ENCODE measurements around the gene SLC25A27.

The SLC25A27 gene

DNA sequence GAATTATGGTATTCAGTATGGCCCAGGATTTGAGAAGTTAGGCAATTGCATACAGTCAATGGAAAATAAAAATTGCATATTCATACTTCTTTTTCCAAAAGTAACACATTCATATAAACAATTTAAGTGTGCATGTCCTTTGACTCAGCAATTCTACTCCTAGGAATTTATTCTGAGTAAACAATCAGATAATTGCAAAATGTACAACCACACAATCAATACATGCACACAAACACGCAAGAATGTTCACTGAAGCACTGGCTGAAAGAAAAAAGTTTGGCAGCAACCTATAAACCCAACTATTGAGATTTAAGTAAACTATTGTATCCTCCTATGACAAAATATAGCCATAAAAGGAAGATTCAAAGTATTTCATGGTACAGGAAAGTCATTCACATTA lies 1.8 kb upstream of the SLC25A27 start:
- no peak for DNase-seq (ENCODE audit: low read depth in 2 of 3, low spot score in 1 of 3)

DNA sequence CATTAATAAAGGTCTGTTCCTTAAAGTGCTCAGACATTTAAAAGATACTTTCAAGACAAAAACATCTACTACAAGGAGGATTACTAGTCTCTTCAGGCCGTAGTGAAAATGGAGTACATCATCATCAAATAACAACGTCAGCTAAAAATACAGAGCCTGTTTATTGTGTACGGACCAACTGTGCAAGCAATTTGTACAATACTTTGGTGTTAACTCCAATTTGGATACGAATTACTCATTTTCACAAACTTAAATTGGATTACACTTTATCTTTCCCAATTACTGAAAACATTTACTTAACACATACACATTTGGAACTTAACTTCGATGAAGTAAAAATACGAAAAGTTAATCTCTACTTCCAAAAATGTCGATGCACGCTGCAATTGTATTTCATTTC lies 959 bp upstream of the SLC25A27 start:
- no peak for DNase-seq (ENCODE audit: low read depth in 2 of 3, low spot score in 1 of 3)

DNA sequence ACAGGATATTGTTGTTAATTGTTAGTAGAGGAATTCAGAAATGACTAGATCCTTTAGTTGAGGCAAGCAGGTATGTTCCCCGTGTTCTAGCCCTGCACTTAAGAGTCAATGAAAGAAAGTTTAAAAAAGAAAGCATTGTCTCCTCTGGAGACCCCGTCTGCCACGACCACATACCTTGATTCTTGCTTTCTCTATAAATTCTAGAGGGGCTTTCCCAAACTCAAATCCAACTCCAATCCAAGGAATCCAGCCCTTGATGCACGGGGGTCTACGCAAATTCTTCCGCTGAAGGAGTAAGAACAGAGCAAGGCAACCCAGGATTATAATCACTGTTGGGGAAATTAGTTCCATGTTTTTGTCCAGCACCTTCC lies 558 bp upstream of the SLC25A27 start:
- DNase-seq (ENCODE audit: low read depth in 2 of 3, low spot score in 1 of 3): no peak

DNA sequence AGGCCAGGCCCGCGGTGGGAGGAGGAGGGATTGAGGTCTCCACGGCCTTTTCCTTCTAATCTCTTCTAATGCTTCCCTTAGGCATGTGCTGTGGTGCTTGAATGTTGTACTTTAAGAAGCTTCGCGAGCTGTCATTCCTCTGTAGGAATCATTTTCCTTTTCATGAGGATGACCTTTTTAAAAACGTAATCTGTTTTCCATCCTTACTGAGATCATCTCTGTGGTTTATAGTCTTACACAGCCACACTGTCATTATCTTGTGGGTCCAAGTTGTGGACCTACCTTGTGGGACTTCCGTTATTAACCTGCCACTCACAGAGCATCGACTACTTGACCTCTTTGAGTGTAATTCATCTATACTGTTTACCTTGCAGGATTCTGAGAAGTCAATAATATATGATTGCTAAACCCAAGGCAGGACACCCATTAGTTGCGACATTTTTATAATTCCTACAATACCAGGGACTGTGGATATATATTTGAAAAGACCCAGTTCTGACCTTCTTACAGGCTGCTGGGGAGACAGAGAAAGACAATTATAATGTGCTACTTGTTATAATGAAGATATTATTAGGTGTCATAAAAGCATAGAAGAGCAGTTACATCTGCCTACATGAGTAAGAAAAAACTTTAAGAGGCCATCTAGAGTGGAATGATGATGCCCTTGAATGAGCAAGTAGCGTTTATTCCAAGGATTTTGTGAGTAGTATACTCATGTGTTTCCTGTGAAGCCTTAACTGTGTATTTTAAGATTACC lies 842 bp downstream of the SLC25A27 start:
- no peak for DNase-seq (ENCODE audit: low read depth in 2 of 3, low spot score in 1 of 3)

- DNase-seq (ENCODE audit: low read depth in 2 of 3, low spot score in 1 of 3): no peak
Observed at GRCh38 chr6:46655803-46656202, 3.0 kb downstream of the SLC25A27 start.

GRCh38 chr6:46657642-46658041 lies 4.9 kb downstream of the SLC25A27 start:
- no peak for DNase-seq (ENCODE audit: low read depth in 2 of 3, low spot score in 1 of 3)

GRCh38 chr6:46661483-46661882 lies 8.7 kb downstream of the SLC25A27 start:
- no peak for DNase-seq (ENCODE audit: low read depth in 2 of 3, low spot score in 1 of 3)

- DNase-seq (ENCODE audit: low read depth in 2 of 3, low spot score in 1 of 3): no peak
Observed at GRCh38 chr6:46667377-46667776, 14.6 kb downstream of the SLC25A27 start.

- no peak for DNase-seq (ENCODE audit: low read depth in 2 of 3, low spot score in 1 of 3)
Observed at GRCh38 chr6:46674410-46674809, 21.6 kb downstream of the SLC25A27 start.

DNA sequence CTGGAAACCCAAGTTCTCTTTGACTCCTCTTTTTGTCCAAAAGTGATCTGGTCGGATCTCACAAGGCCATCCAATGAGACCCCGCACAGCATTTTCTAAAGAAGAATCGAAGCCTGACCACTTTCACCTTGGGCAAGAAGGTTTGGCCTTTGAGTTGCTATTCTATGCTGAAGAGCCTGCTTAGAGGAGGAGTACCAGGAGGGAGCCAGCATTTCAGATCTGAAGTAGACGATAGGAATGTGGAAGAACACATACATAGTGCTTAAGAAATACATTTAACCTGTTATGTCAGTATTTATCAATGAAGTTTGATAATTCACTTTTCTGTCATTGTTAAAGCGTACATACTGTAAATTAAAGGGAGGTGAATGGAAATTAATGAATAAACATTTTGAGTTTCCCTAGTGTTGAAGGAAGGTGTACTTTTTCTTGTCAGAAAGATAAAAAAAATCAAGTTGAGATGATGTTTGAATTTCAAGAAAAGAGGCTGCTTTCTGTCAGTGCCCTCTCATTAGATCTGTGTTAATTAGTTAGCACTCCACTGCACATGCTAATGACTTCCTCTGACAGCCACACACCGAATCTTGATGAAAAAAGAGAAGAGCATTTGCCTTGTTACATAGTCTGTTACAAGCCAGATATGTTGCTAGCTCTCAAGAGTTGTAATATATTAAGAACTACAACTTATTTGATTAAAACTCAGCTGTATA lies 24.0 kb downstream of the SLC25A27 start:
- DNase-seq (ENCODE audit: low read depth in 2 of 3, low spot score in 1 of 3): no peak

GRCh38 chr6:46677314-46677654 lies 24.5 kb downstream of the SLC25A27 start:
- no peak for DNase-seq (ENCODE audit: low read depth in 2 of 3, low spot score in 1 of 3)

DNA sequence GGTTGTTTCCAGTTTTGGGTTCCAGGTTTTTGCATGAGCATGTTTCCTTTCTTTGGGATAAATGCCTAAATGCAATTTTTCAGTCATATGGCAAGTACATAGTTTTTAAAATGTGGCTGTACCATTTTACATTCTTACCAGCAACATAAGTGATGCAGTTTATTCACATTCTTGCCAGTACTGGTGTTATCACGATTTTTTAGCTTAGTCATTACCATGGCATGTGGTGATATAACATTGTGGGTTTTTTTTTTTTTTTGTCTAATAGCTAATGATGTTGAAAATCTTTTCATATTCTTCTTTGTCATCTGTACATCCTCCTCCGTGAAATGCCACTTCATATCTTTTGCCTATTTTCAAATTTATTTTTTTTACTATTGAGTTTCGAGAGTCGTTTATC lies 32.0 kb downstream of the SLC25A27 start:
- DNase-seq (ENCODE audit: low read depth in 2 of 3, low spot score in 1 of 3): no peak

DNA sequence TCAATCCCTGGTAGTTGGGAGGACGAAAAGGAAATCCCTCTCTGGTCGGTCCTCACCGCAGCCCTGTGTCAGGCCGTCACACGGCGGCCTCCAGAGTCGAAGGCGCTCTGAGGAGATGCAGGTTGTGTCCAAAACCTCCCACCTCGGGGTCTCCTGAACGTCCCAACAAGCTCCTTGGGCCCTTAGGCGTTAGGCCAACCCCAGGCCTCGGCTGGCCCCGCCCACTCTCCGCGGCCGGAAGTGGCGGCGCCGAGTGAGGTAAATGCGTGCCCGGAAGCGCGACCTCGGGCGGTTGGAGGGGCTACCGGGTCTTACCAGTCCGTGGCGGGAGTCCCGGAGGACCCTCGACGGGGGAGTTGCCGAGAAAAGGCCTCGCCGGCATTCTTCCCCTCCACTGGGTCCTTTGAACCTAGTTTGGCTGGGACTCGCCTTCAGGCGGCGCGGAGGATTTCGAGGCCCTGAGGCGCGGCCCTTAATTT lies 34.9 kb downstream of the SLC25A27 start, which contains the start of gene TDRD6:
Gene TDRD6 (plus strand): TSS at position 267 of the 479 bp plus-strand sequence. CDS start 244 bp downstream, outside the sequence.
- DNase-seq (ENCODE audit: low read depth in 2 of 3, low spot score in 1 of 3): no peak

- no peak for DNase-seq (ENCODE audit: low read depth in 2 of 3, low spot score in 1 of 3)
Observed at GRCh38 chr6:46688117-46688965, 35.6 kb downstream of the SLC25A27 start.

GRCh38 chr6:46688966-46689335 lies 36.2 kb downstream of the SLC25A27 start:
- no peak for DNase-seq (ENCODE audit: low read depth in 2 of 3, low spot score in 1 of 3)

DNA sequence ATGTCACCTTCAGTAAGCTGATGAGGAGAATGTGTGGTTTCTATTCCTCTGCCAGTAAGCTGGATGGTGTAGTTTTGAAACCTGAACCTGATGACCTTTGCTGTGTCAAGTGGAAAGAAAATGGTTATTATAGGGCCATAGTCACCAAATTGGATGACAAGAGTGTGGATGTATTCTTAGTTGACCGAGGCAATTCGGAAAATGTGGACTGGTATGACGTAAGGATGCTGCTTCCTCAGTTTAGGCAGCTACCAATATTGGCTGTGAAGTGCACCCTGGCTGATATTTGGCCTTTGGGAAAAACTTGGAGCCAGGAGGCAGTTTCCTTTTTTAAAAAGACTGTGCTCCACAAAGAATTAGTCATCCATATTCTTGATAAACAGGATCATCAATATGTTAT lies 36.9 kb downstream of the SLC25A27 start:
- DNase-seq (ENCODE audit: low read depth in 2 of 3, low spot score in 1 of 3): no peak

DNA sequence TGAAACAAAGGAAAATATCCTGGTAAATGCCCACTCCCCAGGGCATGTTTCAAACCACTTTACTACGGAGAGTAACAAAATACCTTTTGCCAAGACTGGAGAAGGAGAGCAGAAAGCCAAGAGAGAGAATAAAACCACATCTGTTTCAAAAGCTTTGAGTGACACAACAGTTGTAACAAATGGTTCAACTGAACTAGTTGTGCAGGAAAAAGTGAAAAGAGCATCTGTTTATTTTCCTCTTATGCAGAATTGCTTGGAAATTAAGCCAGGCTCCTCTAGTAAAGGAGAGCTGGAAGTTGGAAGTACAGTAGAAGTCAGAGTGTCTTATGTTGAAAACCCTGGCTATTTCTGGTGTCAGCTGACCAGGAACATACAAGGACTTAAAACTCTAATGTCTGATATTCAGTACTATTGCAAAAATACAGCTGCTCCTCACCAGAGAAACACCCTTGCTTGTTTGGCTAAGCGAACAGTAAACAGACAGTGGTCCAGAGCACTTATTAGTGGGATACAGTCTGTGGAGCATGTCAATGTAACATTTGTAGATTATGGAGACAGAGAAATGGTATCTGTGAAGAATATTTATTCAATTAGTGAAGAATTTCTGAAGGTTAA lies 37.5 kb downstream of the SLC25A27 start:
- no peak for DNase-seq (ENCODE audit: low read depth in 2 of 3, low spot score in 1 of 3)

DNA sequence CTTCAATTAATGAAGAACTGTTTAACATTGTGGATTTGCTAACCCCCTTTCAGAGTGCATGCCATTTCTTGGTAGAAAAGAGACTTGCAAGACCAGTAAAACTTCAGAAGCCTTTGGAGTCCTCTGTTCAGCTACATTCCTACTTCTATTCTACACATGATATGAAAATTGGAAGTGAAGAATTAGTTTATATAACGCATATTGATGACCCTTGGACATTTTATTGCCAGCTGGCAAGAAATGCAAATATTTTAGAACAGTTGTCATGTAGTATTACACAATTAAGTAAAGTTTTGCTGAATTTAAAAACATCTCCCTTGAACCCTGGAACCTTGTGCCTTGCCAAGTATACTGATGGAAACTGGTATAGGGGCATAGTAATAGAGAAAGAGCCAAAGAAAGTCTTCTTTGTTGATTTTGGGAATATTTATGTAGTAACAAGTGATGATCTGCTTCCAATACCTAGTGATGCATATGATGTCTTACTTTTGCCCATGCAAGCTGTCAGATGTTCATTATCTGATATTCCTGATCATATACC lies 38.2 kb downstream of the SLC25A27 start:
- DNase-seq (ENCODE audit: low read depth in 2 of 3, low spot score in 1 of 3): no peak

DNA sequence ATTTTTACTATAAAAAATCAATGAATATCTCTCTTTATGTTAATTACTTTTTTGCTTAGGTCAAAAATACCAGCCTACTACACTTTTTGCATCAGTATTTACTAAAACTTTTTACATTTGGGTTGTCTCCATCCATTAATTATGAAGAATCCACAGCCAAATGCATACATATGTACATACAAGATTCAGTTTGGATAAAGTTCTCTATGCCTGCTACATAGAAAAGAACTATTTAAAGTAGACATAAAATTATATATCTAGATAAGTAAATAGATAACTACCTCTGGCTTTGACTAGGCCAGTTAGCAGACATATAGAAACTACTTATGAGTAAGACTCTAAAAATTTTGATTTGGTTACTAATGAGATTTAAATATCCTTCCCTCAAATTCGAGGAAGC lies 47.2 kb downstream of the SLC25A27 start:
- no peak for DNase-seq (ENCODE audit: low read depth in 2 of 3, low spot score in 1 of 3)

GRCh38 chr6:46704562-46704961 lies 51.8 kb downstream of the SLC25A27 start:
- no peak for DNase-seq (ENCODE audit: low read depth in 2 of 3, low spot score in 1 of 3)

DNA sequence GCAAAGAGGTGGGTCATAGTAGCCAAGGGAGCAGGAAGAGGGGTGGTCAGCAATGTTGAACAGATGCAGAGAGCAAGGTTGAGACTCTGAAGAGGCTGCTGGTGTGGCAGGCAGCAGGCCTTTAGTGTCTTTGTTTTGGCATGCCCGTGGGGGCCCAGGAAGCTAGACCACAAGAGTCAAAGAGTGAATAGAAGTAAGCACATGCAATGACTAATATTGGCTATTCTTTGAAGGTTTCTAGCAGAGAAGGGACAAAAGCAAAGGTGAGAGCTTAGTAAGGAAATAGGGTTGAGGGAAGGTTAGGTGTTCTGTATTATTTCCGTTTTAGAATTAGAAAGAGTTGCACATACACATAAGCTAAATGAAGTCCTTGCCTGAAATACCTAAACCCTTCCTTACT lies 53.7 kb downstream of the SLC25A27 start:
- no peak for DNase-seq (ENCODE audit: low read depth in 2 of 3, low spot score in 1 of 3)

Measured in stimulated activated CD4-positive, alpha-beta T cell treated with anti-CD3 and anti-CD28 coated beads, Interleukin-12 subunit alpha, Interleukin-12 subunit beta, amount 100 ng/mL, for 48 hours (primary cell).